ENCODE measurements around the gene PKM.
A peak's percentile ranks its signal among the peaks of the same experiment; 100 is the strongest.

PKM gene

DNA sequence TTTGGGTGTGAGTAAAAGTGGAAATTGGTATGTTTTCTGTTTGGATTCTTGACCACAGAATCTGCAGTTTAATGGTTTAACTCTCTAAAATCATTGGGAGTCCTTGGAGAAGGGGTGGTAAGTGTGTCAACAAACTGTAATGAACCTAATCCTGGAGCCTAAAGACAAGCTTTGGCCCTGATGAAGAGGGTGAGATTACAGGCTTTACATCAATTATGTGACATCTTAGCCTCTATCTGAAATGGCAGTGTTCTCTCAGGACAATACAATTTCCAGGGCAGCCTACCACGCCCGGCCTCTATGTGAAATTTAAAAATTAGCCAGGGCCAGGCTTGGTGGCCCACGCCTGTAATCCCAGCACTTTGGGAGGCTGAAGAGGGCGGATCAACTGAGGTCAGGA lies 4.3 kb upstream of the PKM start:
- no peak for DNase-seq (ENCODE audit: low read depth)

DNA sequence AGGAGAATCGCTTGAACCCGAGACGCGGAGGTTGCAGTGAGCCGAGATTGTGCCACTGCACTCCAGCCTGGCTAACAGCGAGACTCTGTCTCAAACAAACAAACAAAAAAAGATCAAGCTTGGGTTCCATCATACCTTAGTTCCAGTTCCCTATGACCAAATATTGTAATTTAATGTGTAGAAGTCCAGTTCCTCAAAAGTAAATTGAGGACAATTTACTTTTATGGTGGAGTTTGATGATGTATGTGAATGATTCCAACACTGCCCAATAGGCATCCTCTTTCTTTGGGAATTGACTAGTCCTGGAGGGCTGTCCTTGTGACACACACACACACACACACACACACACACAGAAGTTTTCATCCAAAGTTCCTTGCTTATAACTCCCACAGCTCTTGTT lies 2.8 kb upstream of the PKM start:
- DNase-seq (ENCODE audit: low read depth): no peak

DNA sequence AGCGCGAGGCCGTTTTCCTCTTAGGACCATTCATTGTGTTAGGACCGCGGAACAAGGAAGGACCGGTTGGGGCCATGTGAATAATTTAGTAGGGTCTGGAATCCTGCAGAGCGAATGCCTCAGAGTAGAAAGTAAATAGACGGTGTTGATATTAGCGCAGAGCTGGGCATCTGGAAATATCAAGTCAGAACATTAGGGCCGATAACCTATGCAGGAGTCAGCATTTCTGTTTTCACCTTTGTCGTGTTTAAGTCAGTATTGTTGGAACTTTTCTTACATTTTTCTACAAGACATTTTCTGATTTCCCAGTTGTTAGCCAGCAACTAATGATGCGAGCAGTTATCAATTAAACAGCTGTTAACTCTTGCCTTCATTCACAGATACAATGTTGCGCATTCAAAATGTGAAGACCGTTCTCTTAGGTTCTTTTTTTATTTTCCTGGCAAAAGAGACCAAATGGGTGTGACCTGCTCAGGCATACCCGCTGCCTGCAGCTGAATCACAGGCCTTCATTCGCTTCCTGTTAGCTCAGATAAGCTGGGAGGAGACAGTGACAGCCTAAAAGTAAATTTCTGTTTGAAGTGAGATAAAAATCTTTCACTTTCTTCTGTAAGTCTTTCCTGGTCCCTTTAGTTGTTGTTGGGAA lies 966 bp upstream of the PKM start:
- peak; percentile 33 for DNase-seq (ENCODE audit: low read depth)

DNA sequence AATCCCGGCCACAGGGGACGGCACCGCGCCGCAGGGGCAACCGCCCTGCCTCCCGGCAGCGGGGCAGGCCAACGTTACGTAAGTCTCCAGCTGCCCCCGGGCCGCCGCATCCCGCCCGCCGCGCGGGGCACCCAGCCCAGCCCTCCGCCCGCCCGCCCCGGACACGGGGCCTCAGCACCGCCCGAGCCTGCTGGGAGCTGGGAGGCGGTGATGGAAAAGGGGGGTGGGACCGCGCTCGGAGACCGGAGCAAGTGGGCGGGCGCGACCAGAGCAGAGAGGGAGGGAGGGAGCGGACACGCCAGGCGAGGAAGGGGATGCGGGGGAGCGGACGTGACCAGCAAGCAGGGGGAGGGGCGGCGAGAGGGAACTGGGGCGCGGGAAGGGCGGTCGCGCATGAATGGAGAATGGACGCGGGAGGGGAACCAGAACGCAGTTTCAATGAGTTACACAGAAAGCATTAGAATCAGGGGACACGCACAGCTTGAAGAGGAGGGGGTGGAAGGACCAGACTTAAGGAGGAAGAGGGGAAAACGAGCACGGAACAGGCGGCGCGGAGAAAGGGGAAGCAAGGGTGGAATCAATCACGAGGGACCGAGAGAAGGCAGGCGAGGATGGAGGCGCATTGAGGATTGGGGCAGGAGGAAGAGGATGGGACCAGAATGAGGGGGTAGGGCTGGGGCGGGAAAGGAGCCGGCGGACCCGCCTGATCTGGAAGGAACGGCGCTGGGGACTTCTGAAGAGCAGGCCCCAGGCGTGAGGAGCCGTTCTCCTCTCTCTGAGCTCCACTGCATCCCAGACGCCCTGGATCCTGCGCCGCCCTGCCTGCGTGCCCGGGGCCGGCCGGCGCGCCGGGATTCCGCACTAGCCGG lies 559 bp downstream of the PKM start:
- peak; percentile 56 for DNase-seq (ENCODE audit: low read depth)

DNA sequence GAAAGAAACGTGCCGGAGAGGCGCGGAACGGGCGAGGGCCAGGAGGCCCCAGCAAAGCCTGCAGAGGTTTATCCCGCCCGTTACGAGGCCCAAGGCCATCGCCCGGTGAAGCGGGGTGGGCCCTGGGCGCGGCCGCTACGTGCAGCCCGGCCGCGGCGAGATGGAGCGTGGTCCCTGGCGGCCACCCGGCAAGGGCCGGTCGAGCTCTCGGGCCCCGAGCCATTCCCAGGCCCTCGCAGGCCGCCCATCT lies 1.1 kb downstream of the PKM start:
- no peak for DNase-seq (ENCODE audit: low read depth)

DNA sequence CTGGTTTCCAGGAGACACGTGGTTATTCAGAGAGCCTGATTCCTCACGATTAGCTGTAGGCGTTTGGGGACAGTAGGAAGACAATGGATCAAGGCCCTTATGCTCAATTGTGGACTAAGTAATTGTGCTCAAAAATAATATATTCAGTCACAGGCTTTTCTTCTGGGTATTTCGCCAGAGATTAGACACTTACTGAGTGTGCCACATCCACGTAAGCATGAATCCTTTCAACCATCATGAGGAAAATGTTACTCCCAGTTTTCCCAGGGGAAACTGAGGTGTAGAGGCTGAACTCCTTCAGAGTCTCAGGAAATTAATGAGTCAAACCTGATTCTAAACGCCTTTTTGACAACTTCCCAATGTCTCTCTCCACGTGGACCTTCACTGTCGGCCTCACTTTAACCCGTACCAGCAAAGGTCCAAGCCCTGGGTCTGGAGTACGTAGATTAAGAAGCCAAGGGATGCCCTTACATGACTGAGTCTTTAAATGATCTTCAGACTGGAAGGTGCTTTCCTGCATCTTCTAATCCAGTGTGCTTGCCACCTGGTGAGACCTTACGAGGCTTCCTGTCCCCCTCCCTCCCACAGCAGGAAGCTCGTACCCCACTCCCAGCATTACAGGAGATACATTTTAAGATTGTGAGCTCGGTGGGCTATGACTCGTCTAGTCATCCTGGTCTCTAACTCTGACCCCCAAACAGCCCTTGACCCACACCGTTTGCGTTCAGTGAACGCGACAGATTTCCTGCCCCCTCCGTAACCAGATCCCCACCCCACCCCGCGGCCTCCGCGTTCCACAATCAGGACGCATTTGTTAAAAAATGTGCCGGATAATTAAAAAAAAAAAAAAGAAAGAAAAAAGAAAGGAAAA lies 1.7 kb downstream of the PKM start:
- no peak for DNase-seq (ENCODE audit: low read depth)

DNA sequence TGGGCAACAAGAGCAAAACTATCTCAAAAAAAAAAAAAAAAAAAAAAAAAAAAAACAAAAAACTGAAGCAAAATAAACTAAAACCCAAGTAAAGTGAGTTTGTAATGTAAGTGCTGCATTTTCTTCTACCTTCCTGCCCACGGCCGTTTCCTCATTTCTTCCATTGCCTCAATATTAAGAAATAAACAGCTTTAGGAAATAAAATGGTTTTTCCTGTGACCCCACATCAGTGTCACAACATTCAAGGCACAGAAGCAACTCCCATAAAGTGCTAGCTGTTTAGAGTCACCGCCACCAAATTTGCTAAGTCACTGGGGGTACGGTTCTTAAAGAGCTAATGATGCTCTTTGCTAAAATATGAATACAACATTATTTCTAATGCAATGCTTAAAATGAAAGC lies 3.3 kb downstream of the PKM start:
- DNase-seq (ENCODE audit: low read depth): no peak

DNA sequence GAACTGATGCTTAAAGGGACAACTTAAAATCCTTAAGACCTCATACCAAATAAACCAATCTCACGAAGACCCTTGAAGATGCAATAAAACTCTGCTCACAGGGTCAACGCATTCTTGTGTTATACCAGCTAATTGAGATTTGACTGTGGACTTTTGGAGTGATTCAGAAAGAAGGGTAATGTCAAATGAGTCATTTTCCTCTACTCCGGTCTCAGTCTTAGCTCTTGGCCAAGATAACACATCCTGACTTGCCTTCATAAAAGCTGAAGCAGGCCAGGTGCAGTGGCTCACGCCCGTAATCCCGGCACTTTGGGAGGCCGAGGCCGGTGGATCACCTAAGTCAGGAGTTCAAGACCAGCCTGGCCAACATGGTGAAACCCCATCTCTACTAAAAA lies 3.8 kb downstream of the PKM start:
- no peak for DNase-seq (ENCODE audit: low read depth)

DNA sequence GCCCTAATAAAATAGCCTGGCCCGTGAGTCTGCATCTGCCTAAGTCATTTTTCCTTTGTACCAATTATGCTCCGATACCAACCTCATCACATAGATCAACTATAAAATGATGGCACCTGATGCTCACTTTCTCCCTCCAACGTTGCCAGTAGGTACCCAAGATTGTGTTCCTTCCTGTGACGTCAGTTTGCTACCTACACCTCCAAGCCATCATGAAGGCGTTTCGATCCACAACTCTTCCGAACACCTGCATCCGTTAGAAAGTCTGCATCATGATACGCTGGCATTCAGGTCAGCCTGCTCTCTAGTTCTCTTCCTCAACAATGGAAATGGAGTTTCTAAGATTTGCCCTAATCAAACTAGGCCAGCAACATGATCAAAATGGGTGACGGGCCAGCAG lies 7.7 kb downstream of the PKM start:
- no peak for DNase-seq (ENCODE audit: low read depth)

DNA sequence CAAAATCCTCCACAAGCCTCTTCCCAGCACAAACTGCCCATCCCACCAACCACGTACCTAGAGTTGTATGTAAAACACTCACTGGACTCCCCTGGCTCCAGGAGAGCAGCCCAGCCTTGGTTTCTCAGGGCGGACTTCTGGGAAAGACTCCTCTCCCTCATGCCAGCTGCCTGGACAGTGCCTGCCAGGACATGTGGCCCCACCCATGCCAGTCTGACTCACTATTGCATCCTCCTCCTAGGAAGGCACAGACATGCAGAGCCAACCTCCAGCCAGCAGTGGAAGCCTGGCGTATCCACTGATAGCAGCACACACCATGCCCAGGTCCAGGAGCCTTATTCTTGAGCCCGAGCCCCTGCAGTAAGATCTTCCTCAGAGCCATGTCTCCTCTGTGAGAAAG lies 8.6 kb downstream of the PKM start:
- DNase-seq (ENCODE audit: low read depth): no peak

DNA sequence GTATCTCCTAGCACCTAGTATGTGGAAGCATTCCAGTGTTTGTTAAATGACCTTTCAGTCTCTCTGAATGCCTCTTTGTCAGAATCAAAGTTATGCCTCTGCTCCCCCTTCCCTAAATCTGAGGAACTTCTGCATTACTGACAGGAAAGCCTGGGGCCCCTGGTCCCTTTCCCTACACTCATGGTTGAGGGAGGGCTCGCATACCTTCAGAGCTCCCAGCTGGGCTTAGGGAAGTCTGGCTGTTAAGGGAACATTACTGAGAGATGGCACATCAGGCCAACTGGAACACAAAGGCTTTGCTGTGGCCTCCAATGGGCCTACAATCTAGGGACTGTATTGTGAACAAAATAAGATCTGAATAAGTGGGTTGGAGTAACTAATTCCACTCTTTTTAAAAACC lies 10.3 kb downstream of the PKM start:
- no peak for DNase-seq (ENCODE audit: low read depth)

DNA sequence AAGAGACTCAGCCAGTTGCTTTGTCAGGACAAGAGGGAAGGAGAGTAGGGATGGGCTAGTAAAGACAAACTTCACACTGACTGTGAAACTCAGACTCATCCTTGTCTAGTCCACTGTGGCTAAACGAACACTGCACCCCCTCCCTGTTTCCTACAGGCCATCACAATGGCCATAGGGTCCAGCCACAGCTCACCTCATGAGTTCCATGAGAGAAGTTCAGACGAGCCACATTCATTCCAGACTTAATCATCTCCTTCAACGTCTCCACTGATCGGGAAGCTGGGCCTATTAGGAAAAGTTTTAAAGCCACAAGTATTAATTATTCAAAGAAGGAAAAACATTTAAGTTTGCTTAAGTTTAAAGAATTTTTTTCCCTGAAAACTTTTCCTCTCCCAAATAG lies 13.8 kb downstream of the PKM start:
- DNase-seq (ENCODE audit: low read depth): no peak

DNA sequence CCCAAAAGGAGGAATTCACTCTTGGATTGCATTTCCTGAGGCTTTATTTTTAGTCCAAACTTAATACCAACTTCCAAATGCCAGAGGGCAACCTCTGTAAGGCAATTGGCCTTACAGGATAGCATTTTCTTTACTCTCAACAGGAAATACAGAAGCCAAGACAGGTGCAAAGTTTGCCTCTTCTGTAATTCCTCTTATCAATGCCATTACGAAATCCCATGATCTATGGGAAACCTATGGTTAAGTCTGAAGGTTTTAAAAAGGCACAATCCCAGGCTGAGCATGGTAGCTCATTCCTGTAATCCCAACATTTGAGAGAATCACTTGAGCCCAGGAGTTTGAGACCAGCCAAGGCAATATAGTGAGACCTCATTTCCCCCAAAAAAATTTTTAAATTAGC lies 14.9 kb downstream of the PKM start:
- DNase-seq (ENCODE audit: low read depth): no peak

DNA sequence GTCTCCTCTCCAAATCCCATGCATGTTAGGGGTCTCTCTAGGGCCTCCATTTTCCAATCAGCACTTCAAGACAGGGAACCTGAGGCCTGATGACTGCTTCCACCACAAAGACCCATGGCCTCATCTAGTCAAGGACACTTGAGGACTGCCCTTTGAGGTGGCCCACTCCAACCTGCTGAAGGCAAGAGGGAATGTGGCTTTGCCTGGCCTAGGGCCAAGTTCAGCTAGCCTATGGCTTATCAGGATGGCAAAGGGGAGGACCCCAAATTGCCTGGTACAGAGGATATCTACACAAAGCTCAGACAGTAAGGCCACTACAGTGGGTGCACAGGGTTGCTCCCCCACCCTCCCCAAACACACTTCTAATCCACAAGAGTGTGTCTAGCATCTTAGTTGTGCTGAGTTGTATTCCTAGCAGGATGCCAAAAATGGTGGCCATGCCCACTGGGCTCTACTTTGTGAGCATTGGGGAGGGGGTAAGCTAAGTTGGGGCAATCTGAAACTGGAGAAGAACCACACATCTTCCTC lies 23.4 kb downstream of the PKM start:
- no peak for DNase-seq (ENCODE audit: low read depth)

DNA sequence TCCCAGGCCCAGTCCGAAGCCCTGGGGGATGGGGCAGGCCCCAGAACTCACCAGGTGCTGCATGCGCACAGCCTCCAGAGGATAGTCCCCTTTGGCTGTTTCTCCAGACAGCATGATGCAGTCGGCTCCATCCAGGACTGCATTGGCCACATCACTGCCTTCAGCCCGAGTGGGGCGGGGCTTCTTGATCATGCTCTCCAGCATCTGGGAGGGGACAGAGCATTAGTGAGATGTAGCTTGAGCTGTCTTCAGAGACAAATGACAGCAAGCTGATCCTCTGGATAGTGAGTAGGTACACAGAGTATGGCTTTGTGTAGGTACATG lies 24.4 kb downstream of the PKM start:
- DNase-seq (ENCODE audit: low read depth): no peak

DNA sequence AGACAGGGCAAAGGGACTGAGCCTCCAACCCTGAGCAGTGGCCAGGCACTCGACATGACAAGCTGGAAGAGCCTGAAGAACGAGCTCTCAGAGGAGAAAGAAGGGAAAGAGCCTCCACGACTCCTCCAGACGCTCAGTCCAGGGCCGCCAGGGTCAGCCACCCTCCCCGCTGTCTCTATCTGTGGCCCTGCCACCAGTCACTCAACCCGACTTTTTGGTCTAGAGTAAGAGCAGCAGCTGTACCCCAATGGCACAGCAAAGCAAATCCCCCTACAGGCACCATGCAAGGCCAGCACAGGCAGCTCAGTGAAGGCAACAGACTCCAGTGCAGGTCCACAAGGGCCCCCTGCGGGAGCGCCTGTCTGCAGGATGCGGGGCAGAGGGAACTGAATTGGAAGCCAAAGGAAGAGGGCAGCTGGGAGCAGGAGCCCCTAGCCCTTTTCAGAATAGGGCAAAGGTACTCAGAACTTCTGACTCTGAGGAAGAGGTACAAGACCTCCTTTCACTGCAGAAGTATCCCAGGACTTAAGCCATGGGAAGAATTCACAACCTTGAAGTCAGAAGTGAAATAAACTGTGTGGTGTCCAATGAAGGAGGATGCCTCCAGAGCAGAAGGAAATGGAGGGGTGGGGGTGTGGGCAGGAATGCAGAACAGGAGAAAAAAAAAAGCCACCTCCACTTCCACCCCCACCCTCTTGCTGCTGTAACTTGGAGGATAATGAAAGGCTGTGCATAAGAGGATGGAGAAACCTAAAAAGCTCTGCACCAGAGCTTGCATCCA lies 24.9 kb downstream of the PKM start:
- DNase-seq (ENCODE audit: low read depth): no peak

DNA sequence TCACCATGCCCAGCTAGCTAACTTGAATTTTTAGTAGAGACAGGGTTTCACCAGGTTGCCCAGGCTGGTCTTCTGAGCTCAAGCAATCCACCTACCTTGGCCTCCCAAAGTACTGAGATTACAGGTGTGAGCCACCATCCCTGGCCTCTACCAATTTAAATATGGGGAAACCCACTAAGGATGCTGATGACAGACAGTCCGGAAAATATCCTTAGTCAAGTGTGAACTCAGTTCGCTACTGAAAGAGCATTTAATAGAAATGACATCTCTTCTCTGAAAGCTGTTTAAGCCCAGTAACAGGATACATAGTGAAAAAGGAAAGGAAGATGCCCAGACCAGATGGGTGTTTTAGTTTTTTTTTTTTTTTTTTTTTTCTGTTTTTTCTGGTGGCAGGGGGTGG lies 25.7 kb downstream of the PKM start:
- no peak for DNase-seq (ENCODE audit: low read depth)

DNA sequence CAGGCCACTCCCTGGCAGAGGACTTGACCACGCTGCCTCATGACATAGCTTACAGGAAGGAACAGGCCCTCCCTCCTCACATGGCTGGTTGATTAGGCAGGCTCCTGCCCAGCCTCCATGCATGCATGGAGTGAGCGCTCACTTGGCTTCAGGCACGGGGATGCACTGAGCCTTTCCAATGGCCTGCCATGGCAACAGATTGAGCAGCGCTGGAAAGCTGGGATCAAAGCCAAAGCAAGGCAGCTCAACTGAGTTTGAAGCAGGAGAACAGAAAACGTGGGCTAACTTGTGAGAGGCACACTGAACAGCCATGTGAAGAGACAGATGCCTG lies 27.5 kb downstream of the PKM start:
- no peak for DNase-seq (ENCODE audit: low read depth)

DNA sequence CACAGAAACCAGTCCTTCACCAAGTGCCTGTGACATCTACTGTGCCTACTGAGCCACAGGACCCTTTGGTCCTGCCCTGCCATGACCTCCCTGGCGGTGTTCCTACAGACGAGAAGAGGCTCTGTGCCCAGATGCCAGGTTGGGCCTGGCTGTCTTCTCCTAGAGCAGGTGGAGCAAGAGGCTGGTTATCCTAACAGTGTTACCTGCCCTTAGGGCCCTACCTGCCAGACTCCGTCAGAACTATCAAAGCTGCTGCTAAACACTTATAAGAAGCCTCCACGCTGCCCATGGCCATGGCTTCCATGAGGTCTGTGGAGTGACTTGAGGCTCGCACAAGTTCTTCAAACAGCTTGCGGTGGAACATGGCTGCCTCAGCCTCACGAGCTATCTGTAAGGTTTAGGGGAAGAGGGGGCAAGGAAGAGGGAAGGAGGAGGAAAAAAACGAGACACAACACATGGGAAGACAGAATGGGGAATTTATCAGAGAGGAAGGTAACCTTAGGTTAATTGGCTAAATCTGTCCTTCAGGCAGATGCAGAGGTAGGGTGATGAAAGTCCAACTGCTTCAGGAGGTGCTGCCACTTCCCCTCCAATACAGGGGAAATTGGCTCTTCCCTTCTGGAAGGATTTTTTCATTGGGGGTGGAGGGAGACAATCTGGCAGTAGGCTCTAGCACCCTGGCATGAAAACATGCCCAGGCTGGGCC lies 28.0 kb downstream of the PKM start:
- no peak for DNase-seq (ENCODE audit: low read depth)

DNA sequence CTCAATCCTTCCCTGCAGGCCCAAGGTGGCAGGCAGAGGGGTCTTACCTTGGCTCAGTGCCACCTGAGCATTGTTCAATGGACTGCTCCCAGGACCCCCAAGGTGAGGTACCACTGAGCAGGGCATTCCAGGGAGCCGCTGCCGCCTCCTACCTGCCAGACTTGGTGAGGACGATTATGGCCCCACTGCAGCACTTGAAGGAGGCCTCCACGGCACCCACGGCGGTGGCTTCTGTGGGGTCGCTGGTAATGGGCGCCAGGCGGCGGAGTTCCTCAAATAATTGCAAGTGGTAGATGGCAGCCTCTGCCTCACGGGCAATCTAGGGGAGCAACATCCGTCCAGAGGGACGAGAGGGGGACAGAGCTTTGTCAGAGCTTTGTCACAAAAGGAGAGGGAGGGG lies 28.7 kb downstream of the PKM start:
- DNase-seq (ENCODE audit: low read depth): no peak

DNA sequence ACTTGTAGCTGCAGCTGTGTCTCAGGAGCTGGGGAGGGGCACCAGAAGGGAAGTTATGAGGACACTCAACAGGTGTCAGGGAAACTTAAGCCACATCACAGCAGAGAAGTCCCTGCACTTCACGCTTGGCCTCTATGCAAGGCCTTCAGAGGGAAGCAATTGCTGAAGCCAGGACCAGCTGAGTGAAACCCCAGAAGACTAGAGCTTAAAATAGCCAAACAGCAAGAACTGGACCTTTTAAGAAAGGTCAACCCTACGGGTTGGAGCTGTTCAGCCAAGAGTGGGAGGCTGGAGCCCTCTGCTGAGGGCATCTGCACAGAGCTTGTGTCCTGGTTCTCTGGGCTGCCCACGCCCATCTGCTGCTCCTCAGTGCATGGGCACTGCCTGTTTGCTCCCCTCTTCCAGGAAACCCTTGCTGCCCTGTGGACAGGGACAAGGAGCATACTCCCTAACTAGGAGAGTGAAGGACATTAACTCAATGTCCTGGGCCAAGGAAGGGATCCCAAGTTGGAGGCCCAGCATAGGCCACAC lies 29.5 kb downstream of the PKM start:
- DNase-seq (ENCODE audit: low read depth): no peak
